Tibial nerve (tissue), 4 donors: ENCODE data around the gene SLIT1.

Source experiments
- EP300 ChIP-seq, 2 donors: sonication (generic); formaldehyde crosslinking; IDR thresholded peaks; one replicate each; pipeline ENCODE4 v1.6.1; 2017; ENCODE audit warnings: antibody characterized with exemption in 2 of 2, mild to moderate bottlenecking in 1 of 2
- POLR2A ChIP-seq, 2 donors: fragments of 450-650 bp; IDR thresholded peaks; one replicate each; pipeline ENCODE4 v1.6.1; 2017; ENCODE audit warnings: antibody characterized with exemption in 2 of 2, mild to moderate bottlenecking in 2 of 2, moderate library complexity in 2 of 2
- TF ChIP-seq, protein P1 (sequence below), 5 experiments: fragments of 200-600 bp in 3 of 5; fragments of 450-650 bp in 2 of 5; sonication (generic) in 3 of 5; IDR thresholded peaks; one replicate each; pipeline ENCODE4 v1.5.1; 2016 to 2019; ENCODE audit warnings: antibody characterized with exemption in 5 of 5, mild to moderate bottlenecking in 3 of 5, moderate library complexity in 2 of 5

DNA sequence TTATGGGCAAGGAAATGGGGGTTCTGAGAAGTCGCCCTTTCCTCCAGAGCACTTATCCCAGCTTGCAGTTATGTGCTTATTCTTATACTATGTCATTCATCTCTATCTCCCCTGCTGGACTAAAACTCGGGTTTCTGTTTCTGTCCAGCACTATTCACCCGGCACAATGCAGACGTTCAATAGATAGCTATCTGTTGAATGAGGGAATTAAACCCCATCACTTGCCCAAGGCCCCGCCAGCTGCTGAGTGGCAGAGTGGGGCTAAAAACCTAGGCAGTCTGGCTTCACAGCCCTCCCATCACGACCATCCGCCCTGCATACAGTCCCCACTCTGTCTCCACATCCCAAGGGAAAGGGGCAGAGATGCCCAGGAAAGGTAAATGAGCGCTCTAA is 5.4 kb downstream of the SLIT1 start:
- TF ChIP-seq, protein P1, sequence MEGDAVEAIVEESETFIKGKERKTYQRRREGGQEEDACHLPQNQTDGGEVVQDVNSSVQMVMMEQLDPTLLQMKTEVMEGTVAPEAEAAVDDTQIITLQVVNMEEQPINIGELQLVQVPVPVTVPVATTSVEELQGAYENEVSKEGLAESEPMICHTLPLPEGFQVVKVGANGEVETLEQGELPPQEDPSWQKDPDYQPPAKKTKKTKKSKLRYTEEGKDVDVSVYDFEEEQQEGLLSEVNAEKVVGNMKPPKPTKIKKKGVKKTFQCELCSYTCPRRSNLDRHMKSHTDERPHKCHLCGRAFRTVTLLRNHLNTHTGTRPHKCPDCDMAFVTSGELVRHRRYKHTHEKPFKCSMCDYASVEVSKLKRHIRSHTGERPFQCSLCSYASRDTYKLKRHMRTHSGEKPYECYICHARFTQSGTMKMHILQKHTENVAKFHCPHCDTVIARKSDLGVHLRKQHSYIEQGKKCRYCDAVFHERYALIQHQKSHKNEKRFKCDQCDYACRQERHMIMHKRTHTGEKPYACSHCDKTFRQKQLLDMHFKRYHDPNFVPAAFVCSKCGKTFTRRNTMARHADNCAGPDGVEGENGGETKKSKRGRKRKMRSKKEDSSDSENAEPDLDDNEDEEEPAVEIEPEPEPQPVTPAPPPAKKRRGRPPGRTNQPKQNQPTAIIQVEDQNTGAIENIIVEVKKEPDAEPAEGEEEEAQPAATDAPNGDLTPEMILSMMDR (IDR thresholded peaks at IDR 0.05) = no peak
- TF ChIP-seq EP300 (IDR thresholded peaks at IDR 0.05) (no peak), POLR2A (IDR thresholded peaks at IDR 0.05) (no peak)
